Sigmoid colon (tissue), 4 donors: ENCODE measurements around the gene FSTL4.

Experiments used
- CTCF ChIP-seq, 4 experiments: fragments of 450-650 bp in 3 of 4; fragments of 200-600 bp in 1 of 4; IDR thresholded peaks; one replicate each; pipeline ENCODE4 v1.5.1; 2016 to 2019; ENCODE audit warnings: antibody characterized with exemption in 4 of 4, mild to moderate bottlenecking in 3 of 4, moderate library complexity in 2 of 4
- EP300 ChIP-seq, 4 donors: sonication (generic); formaldehyde crosslinking; IDR thresholded peaks; one replicate each; pipeline ENCODE4 v1.6.1; 2017; ENCODE audit warnings: antibody characterized with exemption in 4 of 4

GRCh38 chr5:133569347-133569746 lies 43.0 kb downstream of the FSTL4 start:
- TF ChIP-seq CTCF (IDR thresholded peaks at IDR 0.05) (no peak), EP300 (IDR thresholded peaks at IDR 0.05) (no peak)
